Mucosa of gallbladder (tissue), 1 donor: Measurements from ENCODE around the gene RMND5A. TPM values are rescaled to one million over a fixed set of nuclear protein-coding genes. Genes with fewer than 3 reads are reported as not detected.

Source experiments
- total RNA-seq: library from RNA; stranded (reverse); gene quantifications from one replicate; pipeline ENCODE4 v1.2.1, GENCODE V29; 2021
- donor health status: DM: no; HTN: no; CAD: no.

Gene RMND5A
- total RNA-seq, 1 donor from 2014 or later, result 38.0 TPM

Other genes with a start within 250 kb of the RMND5A start
- 142 TPM for gene CHMP3, start 156.8 kb upstream of the RMND5A start, total RNA-seq
- gene RNF103, start 96.4 kb upstream of the RMND5A start, total RNA-seq, result 93.3 TPM
- 11.3 TPM for gene CD8A, start 70.6 kb downstream of the RMND5A start, total RNA-seq
- 4.1 TPM for gene CD8B, start 141.6 kb downstream of the RMND5A start, total RNA-seq
- gene RGPD1, start 221.8 kb downstream of the RMND5A start, total RNA-seq, result 0.55 TPM